ENCODE results near the gene HLA-DOA.

HLA-DOA gene

GRCh38 chr6:33015798-33016197, 6.4 kb upstream of the HLA-DOA start:
- no peak for DNase-seq (ENCODE audit: low read depth)

DNA sequence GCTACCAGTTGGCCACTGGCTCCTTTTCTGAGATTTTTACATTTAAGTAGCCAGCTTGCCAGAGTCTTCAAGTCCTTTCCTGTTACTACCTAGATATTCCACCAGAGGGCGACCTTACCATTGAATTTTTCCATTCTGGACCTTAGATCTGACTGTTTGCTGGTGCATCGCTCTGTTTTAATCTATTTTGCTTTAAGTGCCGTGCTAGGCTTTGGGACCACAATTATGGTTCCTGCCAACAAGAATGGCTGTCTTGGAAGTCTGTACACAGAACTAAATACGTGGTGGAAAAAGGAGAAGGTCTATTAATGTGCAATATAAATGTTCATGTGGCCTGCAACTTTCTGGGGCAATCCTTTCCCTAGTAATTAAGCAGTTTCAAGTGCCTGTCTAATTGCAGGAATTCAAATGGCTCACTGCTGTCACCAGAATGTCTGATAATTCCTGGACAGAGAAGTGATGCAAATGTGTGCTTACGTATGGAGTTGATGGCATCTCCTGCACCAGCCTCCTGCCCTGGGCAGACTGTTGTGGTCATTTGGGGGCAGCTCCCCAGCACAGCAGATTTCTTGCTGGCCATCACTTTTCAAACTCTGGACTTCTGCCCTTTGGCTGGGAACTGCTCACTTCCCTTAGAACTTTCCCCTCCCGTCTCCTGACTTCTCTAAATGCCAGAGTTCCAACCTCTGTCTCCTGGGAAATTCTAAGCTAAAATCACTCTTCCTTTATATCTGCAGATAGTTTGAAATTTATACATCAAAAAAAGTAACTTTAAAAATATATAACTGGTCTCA, 5.6 kb upstream of the HLA-DOA start:
- no peak for DNase-seq (ENCODE audit: low read depth)

DNA sequence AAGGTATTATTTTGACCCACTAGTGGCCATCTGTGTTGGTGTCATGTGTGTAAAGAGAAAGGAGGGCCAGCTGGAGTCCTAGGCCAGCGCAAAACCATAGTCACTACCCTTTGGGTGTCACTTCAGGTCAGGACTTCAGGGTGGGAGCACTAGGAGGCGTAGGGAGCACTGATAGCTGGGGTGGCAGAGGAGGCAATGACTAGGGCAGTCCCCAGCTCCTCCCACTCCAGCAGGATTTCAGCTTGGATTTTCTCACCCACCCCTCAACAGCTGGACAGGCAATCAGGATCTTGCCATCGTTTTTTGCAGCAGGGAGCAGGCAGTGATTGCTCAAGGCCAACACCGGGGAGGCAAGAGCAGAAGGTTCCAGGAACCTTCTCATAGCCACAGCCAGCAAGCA, 4.2 kb upstream of the HLA-DOA start:
- DNase-seq (ENCODE audit: low read depth), result no peak

DNA sequence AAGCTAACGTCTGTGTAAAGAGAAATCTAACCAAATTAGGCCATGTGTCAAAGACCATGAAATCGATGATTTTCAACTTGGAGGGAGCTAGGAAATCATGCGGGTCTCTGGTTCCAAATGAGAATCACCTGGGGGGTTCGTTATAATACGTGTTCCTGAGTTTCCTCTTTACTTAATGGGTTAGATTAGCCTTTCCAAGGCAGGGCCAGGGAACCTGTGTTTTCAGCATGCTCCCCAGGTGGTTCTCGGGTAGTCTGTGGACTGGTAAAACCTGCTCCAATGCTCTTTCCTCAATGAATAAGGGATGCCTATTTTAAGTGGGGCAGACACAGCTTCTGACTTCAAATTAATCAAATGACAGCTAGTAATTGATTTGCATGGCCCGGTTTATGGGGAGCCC, 965 bp upstream of the HLA-DOA start:
- no peak for DNase-seq (ENCODE audit: low read depth)

DNA sequence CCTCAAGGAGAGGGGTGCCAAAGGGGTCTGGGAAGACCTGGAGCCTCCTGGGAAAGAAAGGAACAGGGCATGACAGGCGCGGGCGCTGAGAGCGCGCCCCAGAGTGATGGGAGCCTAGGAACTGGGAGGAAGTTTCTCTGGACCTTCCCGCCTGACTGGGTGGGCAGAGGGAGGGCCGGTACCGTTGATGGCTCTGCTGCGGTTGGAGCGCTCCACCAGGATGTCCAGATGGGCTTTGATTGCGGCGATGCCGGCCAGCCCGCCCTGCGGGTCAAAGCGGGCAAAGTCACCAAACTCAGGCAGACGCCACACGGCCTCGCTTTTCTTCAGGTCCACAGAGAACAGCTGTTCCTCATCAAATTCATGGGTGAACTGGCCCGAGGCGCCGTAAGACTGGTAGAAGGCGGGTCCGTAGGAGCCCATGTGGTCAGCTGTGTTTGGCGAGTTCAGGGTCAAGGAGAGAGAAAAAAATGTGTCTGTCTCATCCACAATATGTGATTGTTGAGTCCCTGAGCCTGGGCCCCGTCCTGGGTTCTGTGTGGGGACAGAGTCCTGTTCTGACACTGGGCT, 1.5 kb downstream of the HLA-DOA start:
- DNase-seq (ENCODE audit: low read depth), result no peak

GRCh38 chr6:33004940-33005339, 4.5 kb downstream of the HLA-DOA start:
- DNase-seq (ENCODE audit: low read depth), result no peak

DNA sequence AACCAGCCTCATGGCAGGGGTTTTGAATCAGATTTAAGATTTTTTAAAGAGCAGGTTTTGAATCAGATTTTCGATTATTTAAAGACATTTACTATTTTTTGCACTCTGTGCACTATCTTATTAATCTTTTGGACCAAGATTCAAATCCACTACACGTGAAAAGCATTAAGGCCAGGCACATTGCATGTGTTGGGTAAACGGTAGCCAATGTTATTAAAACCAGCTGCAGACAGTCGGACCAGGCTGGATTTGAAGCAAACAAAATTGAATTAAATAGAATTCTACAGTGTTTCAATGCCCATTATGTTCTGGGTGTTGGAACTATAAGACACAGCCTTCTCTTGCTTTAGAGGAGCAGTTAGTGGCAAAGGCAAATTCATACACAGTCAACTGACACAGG, 7.7 kb downstream of the HLA-DOA start:
- DNase-seq (ENCODE audit: low read depth), result no peak

- no peak for DNase-seq (ENCODE audit: low read depth)
Observed at GRCh38 chr6:33000055-33000454, 9.3 kb downstream of the HLA-DOA start.

GRCh38 chr6:32995448-32995847, 13.9 kb downstream of the HLA-DOA start:
- no peak for DNase-seq (ENCODE audit: low read depth)

DNA sequence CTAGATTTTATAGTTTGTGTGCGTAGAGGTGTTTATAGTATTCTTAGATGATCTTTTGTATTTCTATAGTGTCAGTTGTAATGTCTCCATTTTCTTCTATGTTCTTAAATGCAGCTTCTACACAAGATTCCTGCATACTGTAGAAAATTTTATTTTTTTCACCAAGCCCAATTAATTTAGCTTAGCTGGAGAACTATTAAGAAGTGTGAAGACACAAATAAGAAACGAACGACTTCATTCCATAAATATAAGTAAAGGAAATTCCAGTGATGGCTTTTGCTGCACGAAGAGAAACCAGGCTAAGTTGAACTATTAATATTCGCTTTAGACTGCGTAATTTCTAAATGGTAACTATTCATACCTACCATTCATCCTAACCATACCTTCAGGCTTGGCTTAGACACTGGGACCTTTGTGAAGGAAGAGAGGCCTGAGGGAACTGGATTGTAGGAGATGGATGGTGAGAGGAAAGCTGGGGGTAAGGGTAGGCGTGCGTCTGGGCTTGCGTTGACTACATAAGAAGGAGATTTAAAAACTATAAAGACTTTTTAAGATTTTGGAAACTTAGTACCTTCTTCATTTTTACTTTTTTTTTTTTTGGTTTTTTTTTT, 15.9 kb downstream of the HLA-DOA start:
- no peak for DNase-seq (ENCODE audit: low read depth)

DNA sequence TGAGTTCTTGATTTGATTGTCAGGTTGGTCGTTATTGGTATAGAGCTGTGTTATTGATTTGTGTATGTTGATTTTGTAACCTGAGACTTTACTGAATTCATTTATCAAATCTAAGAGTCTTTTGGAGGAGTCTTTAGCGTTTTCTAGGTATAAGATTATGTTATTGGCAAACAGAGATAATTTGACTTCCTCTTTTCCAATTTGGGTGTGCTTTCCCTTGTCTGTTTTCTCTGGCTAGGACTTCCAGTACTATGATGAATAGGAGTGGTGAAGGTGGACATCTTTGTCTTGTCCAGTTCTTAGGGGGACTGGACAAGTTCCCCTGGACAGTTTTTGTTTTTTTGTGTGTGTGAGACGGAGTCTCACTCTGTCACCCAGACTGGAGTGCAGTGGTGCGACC, 17.4 kb downstream of the HLA-DOA start:
- DNase-seq (ENCODE audit: low read depth), result no peak

DNA sequence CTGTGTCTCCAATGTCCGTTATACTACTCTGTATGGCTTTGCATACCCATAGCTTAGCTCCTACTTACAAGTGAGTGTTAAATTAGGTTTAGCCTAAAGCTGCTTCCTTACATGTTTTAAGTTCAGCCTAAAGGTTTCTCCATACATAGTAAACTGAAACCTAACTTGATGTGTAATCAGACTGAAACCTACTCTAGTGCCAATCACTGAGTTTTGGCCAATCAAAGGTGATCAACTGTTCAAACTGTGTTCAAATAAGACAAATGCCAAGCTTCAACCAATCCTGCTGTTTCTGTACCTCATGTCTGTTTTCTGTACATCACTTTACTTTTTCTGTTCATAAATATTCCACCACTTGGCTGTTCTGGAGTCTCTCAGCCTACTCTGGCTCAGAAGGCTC, 20.0 kb downstream of the HLA-DOA start:
- DNase-seq (ENCODE audit: low read depth), result no peak

GRCh38 chr6:32984622-32985389, 24.6 kb downstream of the HLA-DOA start:
- DNase-seq (ENCODE audit: low read depth), result peak; percentile 86

DNA sequence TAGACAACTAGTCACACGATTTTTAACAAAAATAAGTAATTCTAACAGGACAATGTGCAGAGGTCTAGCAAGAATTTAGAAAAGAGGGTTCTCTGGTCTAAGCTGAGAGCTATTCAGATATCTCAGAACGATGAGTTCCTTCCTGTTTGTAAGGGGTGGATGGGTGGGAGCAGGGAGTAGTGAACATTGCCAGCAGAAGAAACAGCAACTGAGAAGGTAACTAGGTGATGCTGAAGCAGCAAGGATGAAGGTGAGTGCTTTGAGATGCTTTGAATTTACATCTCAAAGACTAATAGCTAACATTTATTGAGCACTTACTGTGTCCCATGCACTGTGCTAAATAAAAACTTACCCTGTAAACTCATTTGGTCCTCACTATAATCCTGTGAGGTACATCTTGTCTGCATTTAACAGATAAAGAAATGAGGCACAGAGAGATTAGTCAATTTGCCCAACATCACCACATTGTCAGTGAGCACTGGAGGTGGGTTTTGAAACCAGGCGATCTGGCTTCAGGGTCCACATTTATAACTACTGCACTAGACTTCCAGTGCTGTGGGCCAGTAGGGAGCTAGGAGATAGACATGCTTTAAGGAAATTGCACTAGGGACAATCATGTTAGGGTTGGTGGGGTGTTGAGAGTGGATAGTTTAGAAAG, 25.3 kb downstream of the HLA-DOA start:
- DNase-seq (ENCODE audit: low read depth), result no peak

DNA sequence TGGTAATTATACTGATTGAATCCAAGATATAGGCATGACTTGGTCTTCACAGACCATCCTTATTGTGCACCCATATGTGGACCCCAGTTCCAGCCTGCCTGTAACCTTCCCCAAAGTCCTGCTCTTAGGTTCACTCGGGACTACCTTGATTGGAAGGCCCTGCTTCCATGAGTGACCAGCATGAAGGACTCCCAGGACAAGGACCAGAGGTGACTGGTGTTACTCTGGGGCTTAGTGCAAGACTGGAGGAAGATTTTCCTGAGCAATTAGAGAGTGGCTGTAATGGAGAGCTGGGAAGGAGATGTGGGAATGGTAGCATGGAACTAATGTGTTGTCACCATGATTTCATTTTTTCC, 25.9 kb downstream of the HLA-DOA start:
- no peak for DNase-seq (ENCODE audit: low read depth)

- DNase-seq (ENCODE audit: low read depth), result no peak
Observed at GRCh38 chr6:32982702-32983492, 26.5 kb downstream of the HLA-DOA start.

DNA sequence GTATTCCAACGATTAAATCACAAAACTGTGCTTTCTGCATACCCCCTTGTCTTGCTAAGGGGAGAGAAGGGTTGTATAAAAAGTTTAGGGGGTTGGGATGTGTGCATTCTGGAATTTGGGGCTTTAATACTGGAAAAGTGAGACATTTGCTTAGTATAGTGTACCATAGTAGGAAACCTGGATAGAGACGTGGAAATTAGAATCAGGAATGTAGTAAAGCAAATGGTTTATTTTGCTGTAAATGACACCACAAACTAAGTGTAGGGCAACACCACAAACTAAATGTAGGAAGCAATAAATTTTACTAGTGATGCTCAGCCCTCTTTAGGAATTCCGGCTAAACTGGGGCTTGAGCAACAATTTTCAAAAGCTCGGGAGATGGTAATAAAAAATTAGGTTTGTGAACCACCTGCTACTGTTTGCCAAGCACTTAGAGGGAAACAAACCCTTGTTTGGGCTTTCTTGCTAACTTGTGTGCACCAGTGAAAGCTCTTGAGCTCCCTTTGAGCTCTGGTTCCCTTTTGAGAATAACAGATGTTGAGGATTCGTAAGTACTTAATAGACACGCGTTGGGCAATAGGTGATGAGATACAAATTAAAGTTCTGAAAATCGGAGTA, 27.2 kb downstream of the HLA-DOA start:
- DNase-seq (ENCODE audit: low read depth), result no peak

- DNase-seq (ENCODE audit: low read depth), result no peak
Observed at GRCh38 chr6:32980488-32981038, 28.8 kb downstream of the HLA-DOA start.

GRCh38 chr6:32979720-32980487, 29.5 kb downstream of the HLA-DOA start:
- DNase-seq (ENCODE audit: low read depth), result no peak

- DNase-seq (ENCODE audit: low read depth), result no peak
Observed at GRCh38 chr6:32977953-32978324, 31.5 kb downstream of the HLA-DOA start.
